Muscle layer of duodenum (tissue), 2 donors: ENCODE data around the gene ZDHHC11B.
A peak's percentile ranks its signal among the peaks of the same experiment; 100 is the strongest.

Source experiments
- H3K27ac ChIP-seq: one replicate; pipeline ENCODE4 v1.7.0; 2013; ENCODE audit warnings: mild to moderate bottlenecking, low read length
- H3K27me3 ChIP-seq: one replicate; pipeline ENCODE4 v1.7.0; 2013; ENCODE audit warnings: low read depth, mild to moderate bottlenecking, control low read depth, low read length
- H3K36me3 ChIP-seq, 2 donors: one replicate each; pipeline ENCODE4 v1.7.0; 2013; ENCODE audit warnings: low read length in 2 of 2, control low read depth in 1 of 2, mild to moderate bottlenecking in 1 of 2; ENCODE audit not compliant: insufficient read depth in 2 of 2, control insufficient read depth in 1 of 2
- H3K4me1 ChIP-seq, 2 donors: one replicate each; pipeline ENCODE4 v1.7.0; 2013; ENCODE audit warnings: low read length in 2 of 2, mild to moderate bottlenecking in 2 of 2, control low read depth in 1 of 2, moderate library complexity in 1 of 2; ENCODE audit not compliant: insufficient read depth in 2 of 2, control insufficient read depth in 1 of 2
- H3K4me3 ChIP-seq, 2 donors: one replicate each; pipeline ENCODE4 v1.7.0; 2013; ENCODE audit warnings: low read length in 2 of 2, low read depth in 1 of 2, mild to moderate bottlenecking in 1 of 2
- H3K9me3 ChIP-seq, 2 donors: one replicate each; pipeline ENCODE4 v1.7.0; 2013; ENCODE audit warnings: low read length in 2 of 2, control low read depth in 1 of 2, mild to moderate bottlenecking in 1 of 2; ENCODE audit not compliant: control insufficient read depth in 1 of 2
- donor health status: healthy.

ZDHHC11B gene

DNA sequence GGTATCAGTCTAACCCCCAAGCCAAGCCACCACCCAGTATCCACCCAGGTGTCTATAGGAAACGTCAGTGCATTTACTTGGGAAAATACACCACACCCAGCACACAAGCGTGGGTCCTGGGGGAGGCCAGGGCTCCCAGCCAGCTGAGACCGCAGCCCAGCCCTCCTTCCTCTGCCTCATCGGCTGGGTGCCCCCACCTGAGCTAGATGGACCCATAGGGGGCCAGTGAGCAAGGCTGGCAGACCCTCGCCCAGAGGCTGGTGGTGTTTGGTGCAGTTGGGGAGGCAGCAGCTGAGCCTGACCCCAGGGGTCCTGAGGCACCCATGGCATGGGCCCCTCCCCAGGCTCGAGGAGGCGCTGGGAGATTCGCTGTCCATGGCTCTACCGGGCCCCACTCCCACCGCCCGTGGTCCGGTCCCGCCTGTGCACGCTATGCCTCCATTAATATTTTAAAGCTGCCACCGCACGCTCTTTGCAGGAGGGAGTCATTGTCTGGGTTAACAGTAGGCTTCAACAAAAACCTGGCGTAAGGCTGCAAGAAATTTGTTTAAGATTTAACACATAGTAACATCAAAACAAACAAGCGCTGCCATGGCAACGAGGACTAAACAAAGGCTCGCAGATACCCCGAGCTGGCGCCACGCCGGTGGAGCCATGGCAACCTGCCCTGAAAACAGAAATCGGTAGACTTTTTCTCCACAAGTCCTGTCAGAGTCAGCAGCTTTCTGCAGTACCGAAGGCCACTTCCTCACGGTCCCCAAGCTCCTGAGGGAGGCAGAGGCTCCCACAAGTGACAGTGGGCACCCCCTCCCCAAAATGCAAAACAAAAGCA, 112.0 kb downstream of the ZDHHC11B start:
- H3K4me1 ChIP-seq, result peaks cover 12 to 78% of the 10 kb centered on the region in 2 donors
- peak overlapping the region; percentile 37 to 53 for H3K4me3 ChIP-seq
- no peaks in the 10 kb centered on the region for H3K36me3 ChIP-seq
- H3K27me3 ChIP-seq, result no peaks in the 10 kb centered on the region
- no peak overlapping the region for H3K27ac ChIP-seq
- no peaks in the 10 kb centered on the region for H3K9me3 ChIP-seq

DNA sequence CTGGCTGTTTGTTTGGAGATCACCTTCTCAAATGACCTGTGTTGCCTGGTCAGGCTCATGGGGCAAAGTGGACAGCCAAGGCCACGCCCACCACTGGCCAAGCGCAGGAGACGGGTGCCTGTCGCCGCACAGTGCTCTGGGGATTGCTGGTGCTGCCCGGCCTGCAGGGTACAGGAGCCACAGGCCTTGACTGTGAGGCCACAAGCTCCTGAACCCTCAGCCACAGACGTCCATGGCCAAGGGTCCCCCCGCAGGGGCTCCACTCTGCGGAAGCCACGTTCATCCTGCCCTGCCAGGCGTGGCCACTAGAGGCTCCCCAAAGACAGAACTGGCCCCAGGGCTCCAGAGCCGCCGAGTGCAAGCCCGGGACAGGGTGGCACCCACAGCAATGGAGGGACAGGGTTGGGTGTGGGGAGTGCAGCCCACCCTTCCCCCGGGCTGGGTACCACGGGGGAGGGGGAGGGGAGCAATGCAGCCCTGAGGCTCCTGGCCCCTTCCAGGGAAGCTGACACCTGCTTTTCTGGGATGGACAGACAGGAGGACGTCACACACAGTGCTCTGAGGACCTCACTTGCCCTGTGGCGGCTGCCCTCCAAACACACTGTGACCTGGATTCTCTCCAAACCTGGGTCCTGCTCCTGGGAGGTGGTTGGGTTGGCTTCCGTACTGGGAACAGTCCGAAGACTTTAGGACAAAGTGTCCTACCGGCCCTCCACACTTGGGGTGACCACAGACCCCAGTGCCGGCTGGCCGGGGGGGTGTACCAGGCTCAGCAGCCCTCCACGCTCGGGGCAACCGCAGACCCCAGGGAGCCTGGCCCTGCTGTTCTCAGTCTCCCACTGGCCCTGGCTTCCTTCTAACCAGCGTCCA, 112.8 kb downstream of the ZDHHC11B start:
- no peak overlapping the region for H3K27ac ChIP-seq
- no peaks in the 10 kb centered on the region for H3K27me3 ChIP-seq
- H3K9me3 ChIP-seq, result no peaks in the 10 kb centered on the region
- H3K4me3 ChIP-seq, result peak overlapping the region; percentile 37 to 53
- peaks cover 0 to 8% of the 10 kb centered on the region in 2 donors for H3K36me3 ChIP-seq
- H3K4me1 ChIP-seq, result peaks cover 12 to 78% of the 10 kb centered on the region in 2 donors

DNA sequence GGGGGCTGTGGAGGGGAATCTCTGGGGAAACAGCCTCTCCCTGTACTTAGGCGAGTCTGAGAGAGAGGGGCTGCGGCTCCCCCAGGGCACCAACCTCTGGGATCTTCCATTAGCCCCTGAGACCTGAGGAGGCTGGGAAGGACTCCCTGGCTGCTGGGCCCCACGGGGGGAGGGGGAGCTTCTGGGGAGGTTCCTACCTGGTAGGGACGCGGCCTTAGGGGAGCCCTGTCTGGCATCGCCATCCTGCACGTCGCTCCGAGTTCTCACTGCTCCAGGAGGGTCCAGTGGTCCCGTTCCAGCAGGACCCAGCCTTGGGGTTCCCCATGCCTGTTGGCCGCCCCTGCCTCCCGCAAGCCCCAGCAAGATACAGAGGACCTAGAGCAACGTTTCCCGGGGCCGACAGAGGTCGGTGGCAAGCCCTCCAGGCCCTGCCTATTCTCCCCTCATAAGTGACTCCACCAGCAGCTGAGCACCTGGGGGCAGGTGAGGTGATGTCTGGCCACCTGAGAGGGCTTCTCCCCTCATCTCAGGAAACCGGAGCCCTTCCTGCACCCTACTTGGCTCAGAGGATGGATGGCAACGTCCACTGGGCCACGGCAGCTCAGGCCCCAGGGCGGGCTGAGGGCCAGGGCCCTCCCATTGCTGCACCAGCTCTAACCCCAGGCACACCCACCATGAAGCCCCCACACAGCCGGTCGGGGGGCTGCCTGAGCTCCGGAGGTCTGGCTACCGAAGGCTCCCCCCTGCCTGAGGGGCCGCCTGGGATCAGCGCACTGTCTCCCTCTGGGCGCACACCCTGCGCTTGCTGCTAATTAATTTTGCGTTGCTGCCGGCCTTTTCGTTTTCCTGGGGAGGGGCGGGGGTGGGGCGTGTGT, 113.9 kb downstream of the ZDHHC11B start:
- H3K27ac ChIP-seq, result no peak overlapping the region
- peaks cover 5 to 8% of the 10 kb centered on the region in 2 donors for H3K36me3 ChIP-seq
- no peaks in the 10 kb centered on the region for H3K9me3 ChIP-seq
- peaks cover 12 to 72% of the 10 kb centered on the region in 2 donors for H3K4me1 ChIP-seq
- H3K4me3 ChIP-seq, result no peak overlapping the region
- no peaks in the 10 kb centered on the region for H3K27me3 ChIP-seq

DNA sequence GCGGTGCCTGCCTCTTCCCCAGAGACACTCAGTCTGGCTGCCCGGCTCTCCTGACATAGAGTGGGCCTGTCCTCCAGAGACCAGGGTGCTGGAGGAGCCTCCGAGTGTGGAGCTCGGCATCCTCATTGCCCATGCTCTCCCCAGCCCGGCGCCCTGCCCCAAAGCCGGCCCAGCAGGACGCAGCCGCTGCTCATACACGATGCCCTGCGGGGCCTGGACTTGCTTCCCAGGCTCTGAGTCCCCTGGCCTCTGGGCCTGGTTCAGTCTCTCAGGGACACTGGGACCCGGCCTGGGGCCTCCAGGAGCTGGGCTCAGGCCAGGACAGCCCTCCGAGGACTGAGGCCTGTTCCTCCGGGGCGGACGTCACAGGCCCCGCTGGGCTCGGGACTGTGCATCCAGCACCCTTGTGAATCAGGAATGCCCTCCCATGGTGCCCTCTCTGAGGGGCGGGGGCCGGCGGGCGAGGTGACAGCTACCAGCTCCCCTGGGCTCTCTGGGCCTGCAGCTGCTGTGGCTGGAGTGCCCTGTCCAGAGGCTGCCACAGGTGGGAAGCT, 114.6 kb downstream of the ZDHHC11B start:
- Histone ChIP-seq H3K27ac (no peak overlapping the region), H3K36me3 (peaks cover 8 to 9% of the 10 kb centered on the region in 2 donors), H3K4me3 (no peak overlapping the region), H3K9me3 (no peaks in the 10 kb centered on the region), H3K27me3 (no peaks in the 10 kb centered on the region), H3K4me1 (peaks cover 12 to 64% of the 10 kb centered on the region in 2 donors)

DNA sequence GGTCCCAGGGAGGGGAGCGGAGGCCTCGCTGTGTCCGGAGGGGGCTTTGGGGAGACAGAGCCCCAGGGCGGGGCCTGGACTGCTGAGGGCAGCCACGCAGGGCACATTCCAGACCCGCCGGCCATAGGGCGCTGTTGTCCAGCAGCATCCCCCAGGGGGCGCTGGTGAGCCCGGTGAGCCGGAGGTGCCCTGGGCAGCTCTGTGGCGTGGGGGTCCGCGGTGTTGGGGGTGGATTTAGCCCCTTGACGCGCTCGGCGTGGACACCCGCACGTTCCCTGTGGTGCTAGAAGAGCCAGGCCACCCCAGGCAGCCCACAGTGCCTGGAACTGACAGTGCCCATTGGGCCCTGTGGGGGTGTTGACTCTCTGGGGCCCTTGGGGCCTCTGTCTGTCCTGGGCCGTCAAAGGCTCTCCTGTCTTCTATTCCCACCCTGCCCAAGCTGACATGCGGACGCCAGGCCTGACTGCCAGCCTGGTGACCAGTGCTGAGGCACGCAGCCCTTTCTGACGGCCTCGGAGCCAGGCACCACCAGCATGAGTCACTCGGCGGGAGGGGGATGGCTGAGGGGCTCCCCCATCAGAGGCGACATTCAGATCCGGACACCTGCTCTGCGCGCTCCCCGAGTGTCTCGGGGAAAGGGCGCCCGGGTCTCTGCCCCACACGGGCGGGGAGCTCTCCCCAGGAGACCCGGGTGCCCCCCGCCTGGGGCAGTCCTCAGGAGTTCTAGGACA, 115.3 kb downstream of the ZDHHC11B start:
- H3K36me3 ChIP-seq, result peaks cover 13 to 16% of the 10 kb centered on the region in 2 donors
- no peaks in the 10 kb centered on the region for H3K27me3 ChIP-seq
- no peak overlapping the region for H3K27ac ChIP-seq
- peaks cover 12 to 58% of the 10 kb centered on the region in 2 donors for H3K4me1 ChIP-seq
- no peaks in the 10 kb centered on the region for H3K9me3 ChIP-seq
- H3K4me3 ChIP-seq, result no peak overlapping the region

DNA sequence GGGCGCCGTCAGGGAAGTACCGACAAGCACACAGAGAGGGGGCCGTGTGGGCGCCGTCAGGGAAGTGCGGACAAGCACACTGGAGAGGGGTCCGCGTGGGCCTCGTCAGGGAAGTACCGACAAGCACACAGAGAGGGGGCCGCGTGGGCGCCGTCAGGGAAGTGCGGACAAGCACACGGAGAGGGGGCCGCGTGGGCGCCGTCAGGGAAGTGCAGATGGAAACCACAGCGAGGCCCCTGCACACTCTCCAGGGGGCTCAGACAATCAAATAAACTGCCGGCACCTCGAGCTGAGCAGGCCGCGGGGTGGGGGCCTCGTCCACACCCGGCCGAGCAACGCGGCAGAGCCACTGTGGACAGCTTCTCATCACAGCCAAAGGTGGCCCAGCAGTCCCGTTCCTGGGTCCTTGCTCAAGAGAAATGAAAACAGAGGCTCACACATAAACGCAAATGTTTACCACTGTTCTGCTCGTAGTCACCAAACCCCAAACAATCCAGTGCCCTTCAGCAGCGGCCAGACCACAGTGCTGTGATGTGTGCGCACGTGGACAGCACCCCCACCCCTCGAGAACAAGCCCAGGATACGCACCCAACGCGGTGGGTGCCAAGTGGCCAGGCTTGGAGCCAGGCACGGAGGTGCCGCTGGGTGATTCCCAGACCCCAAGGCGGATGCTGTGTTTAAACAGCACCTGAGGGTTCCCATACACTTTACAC, 116.1 kb downstream of the ZDHHC11B start:
- no peak overlapping the region for H3K4me3 ChIP-seq
- no peaks in the 10 kb centered on the region for H3K27me3 ChIP-seq
- peaks cover 12 to 50% of the 10 kb centered on the region in 2 donors for H3K4me1 ChIP-seq
- H3K27ac ChIP-seq, result no peak overlapping the region
- peaks cover 14 to 24% of the 10 kb centered on the region in 2 donors for H3K36me3 ChIP-seq
- no peaks in the 10 kb centered on the region for H3K9me3 ChIP-seq

DNA sequence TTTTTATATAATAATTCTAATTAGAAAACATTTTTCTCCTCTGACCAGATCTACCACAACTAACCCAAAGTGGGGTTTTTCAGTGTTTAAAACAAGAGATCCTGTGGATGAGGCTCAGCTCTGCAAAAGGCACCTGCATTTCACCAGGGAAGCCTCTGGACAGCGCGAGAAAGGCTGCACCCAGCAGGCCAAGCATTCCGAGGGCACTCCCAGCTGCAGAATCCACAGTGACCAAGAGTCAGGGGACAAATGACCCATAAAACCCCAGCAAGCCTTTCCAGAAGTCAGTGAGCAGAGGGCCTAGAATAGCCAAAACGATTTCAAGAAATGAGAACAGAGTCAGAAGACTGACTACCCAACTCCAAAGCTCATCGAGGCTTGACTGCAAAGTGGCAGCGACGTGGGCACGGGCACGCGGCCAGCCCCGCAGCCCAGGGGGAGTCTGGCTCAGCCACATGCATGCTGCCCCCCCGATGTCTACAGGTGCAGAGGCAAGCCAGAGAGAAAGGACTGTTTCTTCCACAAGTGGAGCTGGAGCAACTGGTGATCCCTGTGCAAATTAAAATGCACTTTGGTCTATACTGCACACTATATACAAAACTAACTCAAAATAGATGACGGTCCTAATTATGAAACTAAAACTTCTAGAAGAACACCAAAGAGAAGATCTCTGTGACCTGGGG, 117.6 kb downstream of the ZDHHC11B start:
- Histone ChIP-seq H3K36me3 (peaks cover 14 to 39% of the 10 kb centered on the region in 2 donors), H3K27me3 (no peaks in the 10 kb centered on the region), H3K4me1 (peaks cover 3 to 35% of the 10 kb centered on the region in 2 donors), H3K27ac (no peak overlapping the region), H3K9me3 (no peaks in the 10 kb centered on the region), H3K4me3 (no peak overlapping the region)

DNA sequence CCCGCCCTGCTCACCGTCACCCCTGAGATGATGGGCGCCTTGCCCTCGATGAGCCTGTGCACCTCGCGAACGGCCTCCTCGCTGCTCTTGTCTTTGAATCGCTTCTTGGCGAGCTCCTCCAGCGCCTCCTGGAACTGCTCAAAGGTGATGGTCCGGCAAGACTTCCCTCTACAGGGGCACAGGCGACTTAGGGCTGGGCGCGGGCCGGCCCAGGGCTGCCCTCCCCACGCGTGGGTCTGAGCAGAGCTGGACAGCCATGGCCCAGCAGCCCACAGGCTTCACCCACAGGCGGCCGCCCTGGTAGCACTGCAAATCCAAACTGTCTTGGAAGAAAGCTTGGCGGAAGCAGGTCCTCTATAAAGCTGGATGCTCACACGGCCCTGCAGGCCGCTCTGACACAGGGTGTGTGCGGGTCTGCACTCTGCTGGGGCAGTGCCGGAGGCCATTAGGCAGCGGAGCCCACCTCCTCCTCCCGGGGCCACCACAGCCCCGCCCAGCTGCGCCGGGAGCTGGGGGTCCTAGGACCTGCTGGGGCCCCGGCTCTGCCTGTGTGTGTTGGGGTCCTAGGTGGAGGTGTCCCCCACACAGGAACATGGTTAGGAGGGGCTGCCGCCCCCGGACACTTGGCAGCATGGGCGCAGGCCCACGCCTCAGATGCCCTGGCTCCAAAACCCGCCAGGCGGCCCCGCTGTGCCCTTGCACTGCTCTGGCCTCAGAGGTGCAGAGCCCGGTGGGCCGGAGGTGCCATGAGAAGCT, 118.4 kb downstream of the ZDHHC11B start:
- Histone ChIP-seq H3K9me3 (no peaks in the 10 kb centered on the region), H3K36me3 (peaks cover 14 to 47% of the 10 kb centered on the region in 2 donors), H3K4me3 (no peak overlapping the region), H3K27ac (no peak overlapping the region), H3K27me3 (no peaks in the 10 kb centered on the region), H3K4me1 (peaks cover 0 to 27% of the 10 kb centered on the region in 2 donors)

DNA sequence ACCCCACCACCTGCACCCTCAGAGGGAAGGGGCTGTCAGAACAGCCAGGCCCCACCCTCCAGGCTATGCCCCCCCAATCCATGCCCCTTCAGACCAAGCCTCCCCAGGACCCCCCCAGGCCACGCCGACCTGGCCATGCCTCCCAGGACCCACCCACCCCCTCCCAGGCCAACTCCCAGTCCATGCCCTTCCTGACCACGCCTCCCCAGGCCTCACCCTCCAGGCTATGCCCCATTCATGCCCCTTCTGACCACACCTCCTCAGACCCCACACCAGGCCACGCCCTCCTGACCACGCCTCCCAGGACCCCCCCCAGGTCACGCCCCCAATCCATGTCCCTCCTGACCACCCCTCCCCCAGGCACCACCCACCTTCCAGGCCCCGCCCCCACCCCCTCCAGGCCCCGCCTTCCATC, 119.0 kb downstream of the ZDHHC11B start:
- Histone ChIP-seq H3K36me3 (peaks cover 14 to 48% of the 10 kb centered on the region in 2 donors), H3K4me1 (peaks cover 0 to 21% of the 10 kb centered on the region in 2 donors), H3K9me3 (no peaks in the 10 kb centered on the region), H3K27ac (no peak overlapping the region), H3K4me3 (no peak overlapping the region), H3K27me3 (no peaks in the 10 kb centered on the region)
